Chondrocyte (in vitro differentiated cells): Measurements from ENCODE around the gene RAB40C. TPM values are rescaled to one million over a fixed set of nuclear protein-coding genes. Genes with fewer than 3 reads are reported as not detected.
A peak's percentile ranks its signal among the peaks of the same experiment; 100 is the strongest.

ENCODE experiments used
- DNase-seq: peaks from one replicate; pipeline ENCODE4 v3.0.0; 2021; ENCODE audit warnings: mixed read lengths, low spot score
- H3K27ac Mint-ChIP-seq: one replicate; pipeline ENCODE4 v1.8.0; 2021; ENCODE audit warnings: mild to moderate bottlenecking, moderate library complexity, mixed read lengths; ENCODE audit not compliant: unreplicated experiment
- H3K27me3 Mint-ChIP-seq: 2 replicates; pipeline ENCODE4 v1.8.0; 2021; ENCODE audit warnings: low read depth, mixed read lengths
- H3K36me3 Mint-ChIP-seq: 2 replicates; pipeline ENCODE4 v1.8.0; 2021; ENCODE audit warnings: low read depth, mixed read lengths
- H3K4me1 Mint-ChIP-seq: 2 replicates; pipeline ENCODE4 v1.8.0; 2021; ENCODE audit warnings: low read depth, mild to moderate bottlenecking, mixed read lengths
- H3K4me3 Mint-ChIP-seq: one replicate; pipeline ENCODE4 v1.8.0; 2021; ENCODE audit warnings: mild to moderate bottlenecking, moderate library complexity, mixed read lengths; ENCODE audit not compliant: unreplicated experiment
- H3K9me3 Mint-ChIP-seq: 2 replicates; pipeline ENCODE4 v1.8.0; 2021; ENCODE audit warnings: low read depth, mixed read lengths
- total RNA-seq: library from RNA; stranded (reverse); gene quantifications from 3 replicates; pipeline ENCODE4 v1.2.1, GENCODE V29; 2021
- TF ChIP-seq, protein P1 (sequence below): fragments of 200-600 bp; sonication (generic); IDR thresholded peaks from 2 replicates; pipeline ENCODE4 v1.5.0; 2021; ENCODE audit warnings: antibody characterized with exemption, mild to moderate bottlenecking, moderate library complexity

RAB40C gene
- total RNA-seq, 1 donor from 2014 or later: 19.6 TPM

DNA sequence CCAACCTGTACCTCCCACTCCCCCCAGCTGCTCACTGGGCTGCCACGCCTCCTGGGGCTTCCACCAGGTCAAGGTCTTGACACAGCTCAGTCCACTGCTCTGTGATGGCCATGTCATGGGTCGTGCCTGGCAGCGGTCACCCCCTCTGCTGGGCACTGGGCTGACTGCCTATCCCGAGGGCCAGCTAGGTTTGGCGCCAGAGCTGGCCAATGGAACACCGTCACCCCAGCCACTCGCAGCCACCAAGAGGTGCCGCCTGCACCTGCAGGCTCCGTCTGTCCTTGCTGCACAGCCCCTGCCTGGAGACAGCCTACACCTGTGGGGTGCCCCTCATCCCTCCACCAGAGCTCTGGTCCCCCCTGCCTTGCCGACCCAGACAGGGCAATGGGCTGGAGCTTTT, 4.5 kb upstream of the RAB40C start:
- Mint-ChIP-seq H3K4me1 (peaks cover 23% of the 10 kb centered on the region), H3K27ac (no peak overlapping the region), H3K36me3 (no peaks in the 10 kb centered on the region), H3K9me3 (no peaks in the 10 kb centered on the region), H3K4me3 (no peak overlapping the region), H3K27me3 (no peaks in the 10 kb centered on the region)
- no peak for DNase-seq
- TF ChIP-seq, protein P1, sequence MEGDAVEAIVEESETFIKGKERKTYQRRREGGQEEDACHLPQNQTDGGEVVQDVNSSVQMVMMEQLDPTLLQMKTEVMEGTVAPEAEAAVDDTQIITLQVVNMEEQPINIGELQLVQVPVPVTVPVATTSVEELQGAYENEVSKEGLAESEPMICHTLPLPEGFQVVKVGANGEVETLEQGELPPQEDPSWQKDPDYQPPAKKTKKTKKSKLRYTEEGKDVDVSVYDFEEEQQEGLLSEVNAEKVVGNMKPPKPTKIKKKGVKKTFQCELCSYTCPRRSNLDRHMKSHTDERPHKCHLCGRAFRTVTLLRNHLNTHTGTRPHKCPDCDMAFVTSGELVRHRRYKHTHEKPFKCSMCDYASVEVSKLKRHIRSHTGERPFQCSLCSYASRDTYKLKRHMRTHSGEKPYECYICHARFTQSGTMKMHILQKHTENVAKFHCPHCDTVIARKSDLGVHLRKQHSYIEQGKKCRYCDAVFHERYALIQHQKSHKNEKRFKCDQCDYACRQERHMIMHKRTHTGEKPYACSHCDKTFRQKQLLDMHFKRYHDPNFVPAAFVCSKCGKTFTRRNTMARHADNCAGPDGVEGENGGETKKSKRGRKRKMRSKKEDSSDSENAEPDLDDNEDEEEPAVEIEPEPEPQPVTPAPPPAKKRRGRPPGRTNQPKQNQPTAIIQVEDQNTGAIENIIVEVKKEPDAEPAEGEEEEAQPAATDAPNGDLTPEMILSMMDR: peak; percentile 8

DNA sequence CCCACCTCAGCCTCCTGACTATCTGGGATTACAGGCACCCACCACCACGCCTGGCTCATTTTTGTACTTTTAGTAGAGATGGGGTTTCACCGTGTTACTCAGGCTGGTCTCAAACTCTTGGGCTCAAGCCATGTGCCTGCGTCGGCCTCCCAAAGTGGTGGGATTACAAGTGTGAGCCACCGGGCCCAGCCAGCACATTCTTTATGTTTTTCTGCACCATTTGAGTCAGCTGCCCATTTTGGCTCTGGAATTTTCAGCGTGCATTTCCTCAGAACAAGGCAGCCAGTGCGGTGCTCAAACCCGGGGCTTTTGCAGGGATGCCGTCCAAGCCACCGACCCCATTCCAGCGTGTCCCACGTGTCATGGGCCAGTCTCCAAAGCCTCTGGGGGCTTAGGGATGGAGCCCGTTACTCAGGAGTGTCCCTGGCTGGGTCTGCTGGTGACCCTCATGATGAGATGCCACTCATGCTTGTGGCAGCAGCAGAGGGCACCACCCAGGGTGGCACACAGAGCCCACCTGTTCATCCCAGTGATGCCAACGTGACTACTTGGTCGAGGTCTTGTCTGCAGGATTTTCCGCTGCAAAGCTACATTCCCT, 3.7 kb upstream of the RAB40C start:
- Mint-ChIP-seq H3K36me3 (no peaks in the 10 kb centered on the region), H3K27ac (no peak overlapping the region), H3K4me3 (no peak overlapping the region), H3K27me3 (no peaks in the 10 kb centered on the region), H3K4me1 (peaks cover 31% of the 10 kb centered on the region), H3K9me3 (no peaks in the 10 kb centered on the region)
- DNase-seq: no peak
- TF ChIP-seq, protein P1: no peak

DNA sequence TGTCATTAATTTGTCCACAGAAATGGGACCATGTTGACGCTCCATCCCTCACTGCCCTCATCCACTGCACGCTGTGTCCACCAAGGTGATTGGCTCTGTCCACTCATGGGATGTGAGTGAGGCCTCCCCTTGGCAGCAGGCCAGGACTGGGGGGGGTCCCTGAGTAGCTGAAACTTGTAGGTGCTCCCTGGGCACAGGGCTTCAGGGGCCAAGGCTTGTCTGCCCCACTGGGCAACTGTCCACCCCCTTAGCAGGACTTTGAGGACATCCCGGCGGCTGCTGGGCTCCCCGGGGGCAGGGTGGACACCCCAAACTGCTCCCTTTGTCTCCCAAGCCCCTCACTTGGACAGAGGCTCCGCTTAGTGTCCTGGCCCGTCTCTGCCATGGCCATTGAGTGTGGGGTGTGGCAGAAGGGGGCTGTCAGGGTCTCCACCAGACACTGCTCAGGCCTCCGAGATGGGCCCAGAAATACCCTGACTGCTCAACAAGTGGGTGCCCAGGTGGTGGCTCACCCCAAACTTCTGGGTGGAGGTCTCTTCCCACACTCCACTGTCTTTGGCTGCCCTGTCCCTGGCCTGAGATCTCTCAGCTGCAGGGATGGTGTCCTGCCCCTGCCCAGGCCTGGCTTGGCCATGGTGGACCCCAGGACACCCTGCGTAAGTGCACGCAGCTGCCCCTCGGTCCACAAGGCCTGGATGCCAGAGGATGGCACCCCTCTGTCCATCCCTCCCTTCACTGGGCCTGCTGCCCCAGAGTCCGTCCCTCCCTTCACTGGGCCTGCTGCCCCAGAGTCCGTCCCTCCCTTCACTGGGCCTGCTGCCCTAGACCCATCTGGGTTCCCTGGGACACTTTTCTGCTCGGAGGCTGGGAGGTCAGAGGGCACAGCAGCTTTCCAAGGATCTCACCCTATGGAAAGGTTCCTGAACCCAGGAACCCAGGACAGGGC, 2.9 kb upstream of the RAB40C start:
- DNase-seq: no peak
- Mint-ChIP-seq H3K36me3 (no peaks in the 10 kb centered on the region), H3K27ac (peak overlapping the region; percentile 82), H3K27me3 (no peaks in the 10 kb centered on the region), H3K4me1 (peaks cover 39% of the 10 kb centered on the region), H3K9me3 (no peaks in the 10 kb centered on the region), H3K4me3 (peak overlapping the region; percentile 95)
- TF ChIP-seq, protein P1: no peak

DNA sequence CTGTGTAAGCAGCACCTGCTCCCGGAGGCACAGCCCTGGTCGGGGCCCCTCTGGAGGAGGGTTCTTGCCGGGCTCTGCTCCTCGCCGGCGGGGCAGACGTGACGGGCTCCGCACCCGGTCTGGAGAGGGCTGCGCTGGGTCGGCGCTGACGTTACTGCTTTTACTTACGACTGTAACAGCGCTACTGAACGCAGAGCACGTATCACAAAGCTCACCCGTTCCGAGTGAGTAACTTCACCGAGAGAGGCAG, 1.3 kb upstream of the RAB40C start:
- DNase-seq: no peak

More for the DNA sequence above, 1.3 kb upstream of the RAB40C start:
- peak overlapping the region; percentile 98 for H3K27ac Mint-ChIP-seq
- peak overlapping the region; percentile 95 for H3K4me3 Mint-ChIP-seq
- no peaks in the 10 kb centered on the region for H3K27me3 Mint-ChIP-seq
- peaks cover 42% of the 10 kb centered on the region for H3K4me1 Mint-ChIP-seq
- TF ChIP-seq, protein P1: no peak
- no peaks in the 10 kb centered on the region for H3K9me3 Mint-ChIP-seq
- H3K36me3 Mint-ChIP-seq: no peaks in the 10 kb centered on the region
